ENCODE results near the gene ELOVL5. TPM values are rescaled to one million over a fixed set of nuclear protein-coding genes. Genes with fewer than 3 reads are reported as not detected.
"Not testable (repeated sequence)": the region's sequence is repeated elsewhere in the genome, so short reads cannot be mapped to it uniquely, and the experiment has no call there.

Gene ELOVL5
- total and polyA plus RNA-seq, 5 donors = 27.6 to 59.0 (median 31.5) TPM

DNA sequence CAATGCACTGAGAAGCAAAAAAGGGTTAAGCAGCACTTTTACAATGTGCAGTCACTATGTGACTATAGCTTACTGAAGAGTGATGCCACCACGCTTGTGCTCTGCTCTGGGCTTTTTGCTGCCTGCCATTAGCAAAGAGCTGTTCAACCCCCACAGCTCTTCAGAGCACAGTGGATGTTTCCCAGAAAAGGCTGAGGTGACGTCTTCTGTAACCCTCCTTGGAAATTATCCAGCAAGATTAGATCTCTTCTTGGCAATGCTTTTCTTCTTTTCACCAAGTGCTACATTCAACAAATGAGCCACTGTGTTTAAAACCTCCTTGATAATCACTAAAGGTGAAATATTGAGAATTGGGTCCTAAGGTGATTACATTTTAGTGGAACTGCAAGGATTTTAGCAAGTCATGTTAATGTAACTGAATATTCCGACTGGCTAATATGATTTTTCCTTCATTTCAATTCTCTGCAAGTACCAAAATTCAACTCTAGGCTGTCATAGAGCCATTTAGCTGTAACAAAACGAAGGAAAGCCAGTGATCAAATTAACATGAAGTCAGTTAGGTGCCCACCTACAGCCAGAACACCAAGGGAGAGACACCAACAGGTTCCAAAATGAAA, 34.9 kb downstream of the ELOVL5 start:
- Histone ChIP-seq H3K27me3 (ENCODE audit: control insufficient read depth, insufficient read depth) (no peaks in the 10 kb centered on the region), H3K4me1 (ENCODE audit: control insufficient read depth, insufficient read depth, low read length) (peaks cover 19% of the 10 kb centered on the region), H3K4me3 (ENCODE audit: low read length) (no peak overlapping the region), H3K27ac (ENCODE audit: low read length) (no peak overlapping the region), H3K9me3 (ENCODE audit: control insufficient read depth, low read length) (no peaks in the 10 kb centered on the region)
- intact Hi-C loops (cut with DNase I) = no loop called here
- peak; percentile 47 to 78 for ATAC-seq
- DNase-seq = no peak
- 48% methylated on average over 4 of the region's 4 CpGs for WGBS

- peaks cover 19% of the 10 kb centered on the region for H3K4me1 ChIP-seq (ENCODE audit: control insufficient read depth, insufficient read depth, low read length)
- H3K27ac ChIP-seq (ENCODE audit: low read length) = no peak overlapping the region
- no peaks in the 10 kb centered on the region for H3K9me3 ChIP-seq (ENCODE audit: control insufficient read depth, low read length)
- no peaks in the 10 kb centered on the region for H3K27me3 ChIP-seq (ENCODE audit: control insufficient read depth, insufficient read depth)
- 82% methylated on average over 2 of the region's 2 CpGs for WGBS
- H3K4me3 ChIP-seq (ENCODE audit: low read length) = no peak overlapping the region
- no peak for DNase-seq
- no peak for ATAC-seq
- intact Hi-C loops (cut with DNase I) = no loop called here
Observed at GRCh38 chr6:53312355-53312754, 36.4 kb downstream of the ELOVL5 start.

DNA sequence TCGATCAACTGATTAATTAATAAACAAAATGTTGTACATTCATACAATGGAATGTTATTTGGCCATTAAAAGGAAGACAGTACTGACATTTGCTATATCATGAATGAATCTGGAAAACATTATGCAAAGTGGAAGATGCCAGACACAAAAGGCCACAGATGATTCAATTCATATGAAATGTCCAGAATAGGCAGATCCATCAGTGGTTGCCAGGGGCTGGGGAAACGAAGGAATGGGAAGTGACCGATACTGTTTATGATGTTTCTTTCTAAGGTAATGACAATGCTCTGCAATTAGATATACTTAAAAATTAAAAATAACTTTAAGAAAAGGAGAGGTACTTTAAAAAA, 37.2 kb downstream of the ELOVL5 start:
- DNase-seq (no peak), ATAC-seq (no peak)
- H3K9me3 ChIP-seq (ENCODE audit: control insufficient read depth, low read length) = no peaks in the 10 kb centered on the region
- no peaks in the 10 kb centered on the region for H3K27me3 ChIP-seq (ENCODE audit: control insufficient read depth, insufficient read depth)
- H3K4me1 ChIP-seq (ENCODE audit: control insufficient read depth, insufficient read depth, low read length) = peaks cover 23% of the 10 kb centered on the region
- no peak overlapping the region for H3K27ac ChIP-seq (ENCODE audit: low read length)
- H3K4me3 ChIP-seq (ENCODE audit: low read length) = no peak overlapping the region
- intact Hi-C loops (cut with DNase I) = no loop called here
- WGBS = 92% methylated on average over 3 of the region's 3 CpGs

GRCh38 chr6:53310771-53311585, 37.8 kb downstream of the ELOVL5 start:
- ATAC-seq = no peak
- H3K4me3 ChIP-seq (ENCODE audit: low read length) = no peak overlapping the region
- 86% methylated on average over 6 of the region's 6 CpGs for WGBS
- no peaks in the 10 kb centered on the region for H3K27me3 ChIP-seq (ENCODE audit: control insufficient read depth, insufficient read depth)
- no peak overlapping the region for H3K27ac ChIP-seq (ENCODE audit: low read length)
- no peaks in the 10 kb centered on the region for H3K9me3 ChIP-seq (ENCODE audit: control insufficient read depth, low read length)
- intact Hi-C loops (cut with DNase I) = no loop called here
- peaks cover 18% of the 10 kb centered on the region for H3K4me1 ChIP-seq (ENCODE audit: control insufficient read depth, insufficient read depth, low read length)
- no peak for DNase-seq

GRCh38 chr6:53309901-53310300, 38.8 kb downstream of the ELOVL5 start:
- WGBS = 78% methylated on average over 4 of the region's 4 CpGs
- Histone ChIP-seq H3K4me3 (ENCODE audit: low read length) (no peak overlapping the region), H3K27me3 (ENCODE audit: control insufficient read depth, insufficient read depth) (no peaks in the 10 kb centered on the region), H3K4me1 (ENCODE audit: control insufficient read depth, insufficient read depth, low read length) (peaks cover 16% of the 10 kb centered on the region), H3K27ac (ENCODE audit: low read length) (no peak overlapping the region), H3K9me3 (ENCODE audit: control insufficient read depth, low read length) (no peaks in the 10 kb centered on the region)
- DNase-seq (no peak), ATAC-seq (no peak)
- intact Hi-C loops (cut with DNase I) = no loop called here

DNA sequence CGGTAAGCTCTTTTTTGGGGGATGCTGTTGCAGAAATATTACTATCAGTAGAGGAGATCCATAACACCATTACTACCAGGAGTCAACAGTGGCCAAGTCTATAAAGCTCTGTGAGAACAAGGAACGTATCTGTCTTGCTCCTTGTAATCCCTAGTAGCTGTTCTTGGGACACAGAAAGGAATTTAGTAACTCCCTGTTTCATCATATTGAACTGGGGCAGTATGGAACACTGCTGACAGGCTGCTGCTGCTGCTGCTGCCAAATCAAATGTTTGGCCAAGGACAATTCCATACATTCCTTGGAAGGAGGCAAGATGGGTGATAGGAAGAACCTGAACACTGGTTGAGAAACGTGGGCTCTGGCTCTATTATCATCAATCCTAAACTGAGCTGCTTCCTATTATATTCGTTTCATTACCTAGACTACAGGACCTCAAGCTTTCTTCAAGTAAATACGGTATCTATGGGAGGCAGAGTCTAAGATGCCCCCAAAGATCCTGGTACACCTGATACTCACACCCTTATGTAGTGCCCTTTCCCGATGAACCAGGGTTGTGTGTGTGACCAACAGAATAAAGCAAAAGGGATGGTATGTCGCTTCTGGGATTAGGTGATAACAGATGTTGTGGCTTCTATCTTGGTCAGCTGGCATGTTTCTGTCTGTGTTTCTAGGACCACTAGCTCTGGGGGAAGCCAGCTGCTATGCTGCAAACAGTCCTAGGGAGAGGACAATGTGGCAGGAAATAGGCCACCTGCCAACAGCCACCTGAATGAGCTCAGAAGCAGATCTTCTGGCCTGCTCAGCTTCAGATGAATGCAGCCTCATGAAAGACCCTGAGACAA, 39.5 kb downstream of the ELOVL5 start:
- Histone ChIP-seq H3K4me3 (ENCODE audit: low read length) (no peak overlapping the region), H3K27ac (ENCODE audit: low read length) (no peak overlapping the region), H3K4me1 (ENCODE audit: control insufficient read depth, insufficient read depth, low read length) (peaks cover 16% of the 10 kb centered on the region), H3K9me3 (ENCODE audit: control insufficient read depth, low read length) (no peaks in the 10 kb centered on the region), H3K27me3 (ENCODE audit: control insufficient read depth, insufficient read depth) (no peaks in the 10 kb centered on the region)
- intact Hi-C loops (cut with DNase I) = no loop called here
- WGBS = 54% methylated on average over 7 of the region's 7 CpGs
- ATAC-seq = peak; percentile 11 to 56
- DNase-seq = no peak

GRCh38 chr6:53306819-53307347, 41.9 kb downstream of the ELOVL5 start:
- no peak overlapping the region for H3K4me3 ChIP-seq (ENCODE audit: low read length)
- DNase-seq (no peak), ATAC-seq (no peak)
- H3K4me1 ChIP-seq (ENCODE audit: control insufficient read depth, insufficient read depth, low read length) = peaks cover 17% of the 10 kb centered on the region
- H3K27ac ChIP-seq (ENCODE audit: low read length) = no peak overlapping the region
- no peaks in the 10 kb centered on the region for H3K9me3 ChIP-seq (ENCODE audit: control insufficient read depth, low read length)
- H3K27me3 ChIP-seq (ENCODE audit: control insufficient read depth, insufficient read depth) = no peaks in the 10 kb centered on the region
- intact Hi-C loops (cut with DNase I) = no loop called here
- 76% methylated on average over 1 of the region's 1 CpG for WGBS

DNA sequence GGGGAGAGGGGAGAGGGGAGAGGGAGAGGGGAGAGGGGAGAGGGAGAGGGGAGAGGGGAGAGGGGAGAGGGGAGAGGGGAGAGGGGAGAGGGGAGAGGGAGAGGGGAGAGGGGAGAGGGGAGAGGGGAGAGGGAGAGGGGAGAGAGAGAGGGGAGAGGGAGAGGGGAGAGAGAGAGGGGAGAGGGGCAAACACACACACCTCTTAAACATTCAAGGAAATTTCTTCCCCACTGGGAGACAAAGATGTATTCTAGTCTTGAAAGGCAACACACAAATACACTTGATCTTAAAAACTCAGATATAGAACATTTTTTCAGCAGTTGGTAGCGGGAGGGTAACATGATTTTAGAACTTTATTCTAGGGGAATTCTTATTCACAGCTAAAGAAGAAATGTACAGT, 42.5 kb downstream of the ELOVL5 start:
- 94% methylated on average over 1 of the region's 1 CpG for WGBS
- H3K27me3 ChIP-seq (ENCODE audit: control insufficient read depth, insufficient read depth); H3K4me3 ChIP-seq (ENCODE audit: low read length); H3K9me3 ChIP-seq (ENCODE audit: control insufficient read depth, low read length); H3K27ac ChIP-seq (ENCODE audit: low read length); intact Hi-C loops (cut with DNase I); DNase-seq; ATAC-seq: not testable (repeated sequence)
- H3K4me1 ChIP-seq (ENCODE audit: control insufficient read depth, insufficient read depth, low read length) = peaks cover 20% of the 10 kb centered on the region

GRCh38 chr6:53305506-53306005, 43.2 kb downstream of the ELOVL5 start:
- intact Hi-C loops (cut with DNase I); H3K9me3 ChIP-seq (ENCODE audit: control insufficient read depth, low read length); H3K4me3 ChIP-seq (ENCODE audit: low read length); ATAC-seq; H3K27ac ChIP-seq (ENCODE audit: low read length); H3K27me3 ChIP-seq (ENCODE audit: control insufficient read depth, insufficient read depth): not testable (repeated sequence)
- 97% methylated on average over 37 of the region's 37 CpGs for WGBS
- peak in 1 of 3 donors; percentile 43 for DNase-seq
- peaks cover 27% of the 10 kb centered on the region for H3K4me1 ChIP-seq (ENCODE audit: control insufficient read depth, insufficient read depth, low read length)

DNA sequence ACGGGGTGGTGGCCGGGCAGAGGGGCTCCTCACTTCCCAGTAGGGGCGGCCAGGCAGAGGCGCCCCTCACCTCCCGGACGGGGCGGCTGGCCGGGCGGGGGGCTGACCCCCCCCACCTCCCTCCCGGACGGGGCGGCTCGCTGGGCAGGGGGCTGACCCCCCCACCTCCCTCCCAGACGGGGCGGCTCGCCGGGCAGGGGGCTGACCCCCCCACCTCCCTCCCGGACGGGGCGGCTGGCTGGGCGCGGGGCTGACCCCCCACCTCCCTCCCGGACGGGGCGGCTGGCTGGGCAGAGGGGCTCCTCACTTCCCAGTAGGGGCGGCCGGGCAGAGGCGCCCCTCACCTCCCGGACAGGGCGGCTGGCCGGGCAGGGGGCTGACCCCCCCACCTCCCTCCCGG, 43.8 kb downstream of the ELOVL5 start:
- not testable (repeated sequence) for H3K9me3 ChIP-seq (ENCODE audit: control insufficient read depth, low read length)
- peaks cover 31% of the 10 kb centered on the region for H3K4me1 ChIP-seq (ENCODE audit: control insufficient read depth, insufficient read depth, low read length)
- 98% methylated on average over 21 of the region's 32 CpGs for WGBS

More for the DNA sequence above, 43.8 kb downstream of the ELOVL5 start:
- not testable (repeated sequence) for ATAC-seq; H3K27me3 ChIP-seq (ENCODE audit: control insufficient read depth, insufficient read depth); H3K27ac ChIP-seq (ENCODE audit: low read length); DNase-seq; H3K4me3 ChIP-seq (ENCODE audit: low read length)
- intact Hi-C loops (cut with DNase I) = loop anchor here in 1 of 4 donors (5.0 kb wide), 1 partner anchor 32 kb away; no protein-coding TSS in a partner anchor
